Stimulated activated CD8-positive, alpha-beta memory T cell treated with anti-CD3 and anti-CD28 coated beads, Interleukin-7, amount 100 ng/mL, for 24 hours (primary cell): ENCODE data around the gene EXOC2.

ENCODE experiments used
- DNase-seq: peaks from one replicate; pipeline ENCODE4 v3.0.0-alpha.2; 2020; ENCODE audit warnings: low read depth

Gene EXOC2

GRCh38 chr6:692858-693722 is at the start of gene EXOC2:
EXOC2 (minus strand) TSS chr6:693139; CDS start chr6:637818, 55,321 bp downstream.
- peak; percentile 60 for DNase-seq

- no peak for DNase-seq
Observed at GRCh38 chr6:741410-742339, 48.7 kb upstream of the EXOC2 start.

DNA sequence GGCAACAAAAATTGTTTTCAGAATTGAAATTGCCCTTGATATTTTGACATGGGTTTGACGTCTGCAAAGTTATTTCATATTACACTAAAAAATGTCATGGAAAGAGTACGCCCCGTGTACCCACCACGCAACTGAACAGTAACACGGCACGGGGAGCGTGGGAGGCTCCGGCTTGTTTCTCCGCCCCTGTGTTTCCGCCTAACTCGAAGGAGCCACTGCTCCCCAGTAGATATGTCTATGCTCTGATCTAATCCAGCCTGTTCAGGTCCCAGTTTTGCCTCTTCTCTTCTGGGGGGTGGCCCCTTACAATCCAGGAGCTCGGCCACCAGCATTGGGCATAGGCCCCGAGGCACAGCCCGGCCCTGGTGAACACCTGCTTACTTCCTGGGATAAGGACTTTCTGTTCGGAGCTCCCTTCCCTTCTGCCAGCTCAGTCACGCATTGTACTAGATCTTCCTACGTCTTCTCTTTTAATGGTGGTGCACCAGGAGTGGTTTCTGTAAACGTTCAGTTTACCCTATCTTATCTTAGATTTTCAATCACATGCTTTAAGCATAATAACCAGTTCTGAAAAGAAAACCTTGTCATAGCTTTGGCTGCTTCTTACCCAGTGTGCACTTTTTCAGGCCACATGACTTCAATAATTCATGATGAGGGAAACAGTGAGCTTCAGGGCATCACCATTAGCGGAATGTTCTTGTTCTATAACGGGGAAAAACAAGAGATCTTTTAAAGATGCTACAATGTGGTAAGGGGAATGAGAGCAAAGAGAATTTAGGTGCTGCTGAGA is 43.9 kb upstream of the EXOC2 start:
- DNase-seq: no peak

- DNase-seq: no peak
Observed at GRCh38 chr6:733431-734219, 40.7 kb upstream of the EXOC2 start.

GRCh38 chr6:731924-732323 is 39.0 kb upstream of the EXOC2 start:
- no peak for DNase-seq

DNA sequence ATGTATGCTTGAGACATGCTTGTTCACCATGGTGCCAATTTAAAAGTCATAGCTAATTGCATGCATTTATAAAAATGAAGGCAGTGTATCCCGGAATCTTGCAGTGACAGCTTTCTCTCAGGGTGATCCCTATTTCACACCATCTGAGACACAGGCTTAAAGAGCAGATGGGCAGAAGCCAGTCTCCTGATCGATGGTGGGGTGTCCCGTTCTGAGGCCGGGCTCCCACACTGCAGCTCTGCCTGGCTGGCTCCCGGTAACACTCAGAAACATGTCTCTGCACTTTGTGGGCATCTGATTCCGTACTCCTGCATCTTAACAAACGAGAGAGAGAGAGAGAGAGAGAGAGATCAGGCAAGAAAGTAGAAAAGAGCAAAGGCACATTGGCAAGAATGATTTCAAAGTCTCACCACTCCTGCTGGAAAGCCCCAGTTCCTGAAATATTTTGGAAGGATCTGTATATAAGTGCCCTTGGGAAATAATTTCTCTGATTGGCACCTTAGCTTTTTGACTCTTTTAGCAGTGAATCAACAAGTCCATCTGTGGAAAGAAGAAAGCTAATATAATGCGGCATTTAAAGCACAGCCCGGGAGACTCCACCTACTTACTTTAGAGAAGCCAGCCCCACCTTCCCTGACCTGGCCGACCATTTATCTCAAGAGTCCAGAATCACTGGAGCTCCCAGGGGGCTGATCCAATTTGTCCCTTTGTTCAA is 36.8 kb upstream of the EXOC2 start:
- DNase-seq: no peak

GRCh38 chr6:727856-728255 is 34.9 kb upstream of the EXOC2 start:
- no peak for DNase-seq

GRCh38 chr6:723540-723939 is 30.6 kb upstream of the EXOC2 start:
- no peak for DNase-seq

GRCh38 chr6:722608-723007 is 29.7 kb upstream of the EXOC2 start:
- no peak for DNase-seq

GRCh38 chr6:722077-722524 is 29.2 kb upstream of the EXOC2 start:
- peak; percentile 64 for DNase-seq

DNA sequence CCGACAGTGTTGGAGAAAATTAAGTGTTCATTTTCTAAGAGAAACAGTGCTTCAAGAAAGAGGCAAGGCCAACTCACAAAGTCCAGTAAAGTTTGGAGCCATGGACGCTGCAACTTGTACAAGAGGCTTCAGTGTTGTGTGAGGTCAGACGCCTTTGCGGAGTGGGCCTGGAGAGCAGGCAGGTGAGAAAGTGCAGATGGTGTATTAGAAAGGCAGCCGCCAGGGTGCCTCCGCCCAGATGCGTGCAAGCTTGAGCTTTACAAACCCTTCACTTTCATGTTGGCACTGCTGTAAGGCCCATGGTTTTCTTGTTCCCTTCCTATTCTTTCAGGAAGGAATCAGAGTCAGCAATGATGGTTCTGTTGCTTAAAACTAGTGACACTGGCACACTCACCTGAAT is 25.4 kb upstream of the EXOC2 start:
- no peak for DNase-seq

- DNase-seq: no peak
Observed at GRCh38 chr6:717135-717534, 24.2 kb upstream of the EXOC2 start.

DNA sequence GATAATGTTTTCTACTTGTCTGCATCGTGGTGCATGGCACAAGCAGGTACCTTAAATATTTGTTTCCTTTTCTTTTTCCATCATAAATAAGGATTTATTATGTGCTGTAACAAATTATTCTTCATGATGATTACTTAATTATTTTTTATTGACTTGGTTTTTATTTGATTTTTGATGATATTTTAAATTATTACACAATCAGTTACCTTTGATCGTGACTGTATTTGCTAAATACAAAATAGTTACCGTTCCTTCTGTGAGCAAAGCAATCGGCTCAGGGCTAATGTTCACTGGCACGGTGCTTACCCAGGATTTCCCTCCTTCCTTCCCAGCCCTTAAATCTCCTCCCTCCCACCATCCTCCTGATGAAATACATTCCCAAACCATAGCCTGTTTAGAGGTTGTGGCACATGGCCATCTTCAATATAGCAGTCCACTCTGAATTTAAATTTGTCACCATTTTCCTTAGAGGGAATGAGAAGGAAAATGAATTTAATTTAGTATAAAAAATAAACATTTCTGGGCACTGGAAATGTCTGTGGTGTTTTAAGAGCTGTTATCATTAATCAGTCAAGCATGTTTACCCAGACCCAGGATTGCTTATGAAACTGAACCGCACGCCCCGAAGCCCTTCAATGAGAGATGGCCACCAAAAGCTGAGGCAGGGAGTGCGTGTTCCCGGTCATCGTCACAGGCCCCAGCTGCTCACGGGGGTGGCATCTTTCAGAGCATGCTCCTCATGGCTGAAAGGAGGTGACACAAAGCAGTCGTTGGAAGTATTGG is 23.0 kb upstream of the EXOC2 start:
- no peak for DNase-seq

DNA sequence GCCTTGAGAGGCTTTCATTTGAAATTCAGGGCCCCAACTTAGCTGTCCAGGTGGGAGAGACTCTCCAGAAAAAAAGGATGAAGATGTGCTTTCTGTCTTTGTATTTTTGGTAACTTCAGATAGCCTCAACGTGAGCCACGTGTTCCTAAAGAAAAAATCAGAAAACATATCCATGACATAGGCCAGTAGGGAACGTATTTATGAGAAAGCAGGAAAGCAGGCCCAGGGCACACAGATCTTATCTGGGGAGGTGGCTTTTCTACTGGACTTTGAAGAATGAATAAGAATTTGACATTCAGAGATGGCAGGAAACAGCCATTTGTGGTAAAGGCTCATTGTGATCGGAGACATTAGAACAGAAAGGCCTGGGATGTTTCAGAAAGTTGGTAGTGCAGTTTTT is 21.2 kb upstream of the EXOC2 start:
- DNase-seq: no peak

GRCh38 chr6:713351-713750 is 20.4 kb upstream of the EXOC2 start:
- DNase-seq: no peak

GRCh38 chr6:712805-713204 is 19.9 kb upstream of the EXOC2 start:
- no peak for DNase-seq

- DNase-seq: no peak
Observed at GRCh38 chr6:711925-712324, 19.0 kb upstream of the EXOC2 start.

DNA sequence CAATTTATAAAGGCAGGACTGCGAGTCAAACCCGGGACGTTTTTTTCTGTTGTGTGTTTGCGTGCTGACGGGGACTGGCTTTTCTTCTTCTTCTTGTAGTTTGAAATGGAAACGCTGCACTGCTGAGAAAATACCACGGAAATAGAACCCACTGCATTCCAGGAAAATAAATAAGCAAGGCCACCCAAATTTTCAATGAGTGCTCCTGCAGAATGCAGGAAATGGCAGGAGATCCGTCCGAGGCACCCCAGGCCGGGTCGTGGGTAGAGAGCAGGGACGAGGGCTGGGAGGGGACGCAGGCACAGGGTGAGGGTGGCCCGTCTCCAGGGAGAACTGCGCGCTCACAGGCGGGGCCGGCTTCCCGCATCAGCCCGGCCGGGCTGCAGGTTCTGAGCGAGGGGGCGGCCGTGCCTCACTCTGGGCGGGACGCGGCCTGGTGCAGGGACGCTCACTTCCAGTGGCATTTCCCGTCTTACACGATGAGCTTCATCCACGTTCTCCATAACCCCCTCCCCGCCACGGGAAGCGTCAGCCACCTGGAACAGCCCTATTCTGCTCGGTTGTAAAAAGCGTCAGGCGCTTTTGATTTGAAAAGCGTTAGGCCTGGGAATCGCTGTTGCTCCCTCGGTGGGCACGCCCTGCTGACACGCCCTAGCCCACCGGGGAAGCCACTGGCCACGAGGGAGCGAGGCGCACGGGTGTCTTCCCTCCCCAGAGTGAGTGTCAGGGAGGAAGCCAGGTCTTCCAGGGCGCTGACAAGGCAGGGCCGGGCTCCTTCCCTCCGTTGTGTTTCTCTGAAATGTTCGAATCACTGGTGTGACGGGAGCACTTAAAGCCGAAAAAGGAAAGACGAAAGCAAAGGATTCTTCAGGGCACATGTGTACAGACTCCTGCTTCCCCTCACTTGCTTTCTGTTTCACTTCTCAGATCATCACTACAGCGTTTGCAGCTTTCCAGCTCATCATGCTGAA is 17.9 kb upstream of the EXOC2 start:
- DNase-seq: no peak
